PC-3 (cell line): Measurements from ENCODE around the gene SLC12A8.

Source experiments
- EZH2 ChIP-seq: fragments of 300-600 bp; sonication (generic); IDR thresholded peaks from one replicate; pipeline ENCODE4 v1.6.1; 2017; ENCODE audit warnings: antibody characterized with exemption, mild to moderate bottlenecking, low read length; ENCODE audit not compliant: unreplicated experiment
- TF ChIP-seq, protein P1 (sequence below): fragments of 300-600 bp; sonication (generic); conservative IDR thresholded peaks from 2 replicates; pipeline ENCODE4 v1.5.1; 2017; ENCODE audit warnings: antibody characterized with exemption, low read depth, mild to moderate bottlenecking, low read length

GRCh38 chr3:125161607-125162219 lies 50.8 kb downstream of the SLC12A8 start:
- TF ChIP-seq, protein P1, sequence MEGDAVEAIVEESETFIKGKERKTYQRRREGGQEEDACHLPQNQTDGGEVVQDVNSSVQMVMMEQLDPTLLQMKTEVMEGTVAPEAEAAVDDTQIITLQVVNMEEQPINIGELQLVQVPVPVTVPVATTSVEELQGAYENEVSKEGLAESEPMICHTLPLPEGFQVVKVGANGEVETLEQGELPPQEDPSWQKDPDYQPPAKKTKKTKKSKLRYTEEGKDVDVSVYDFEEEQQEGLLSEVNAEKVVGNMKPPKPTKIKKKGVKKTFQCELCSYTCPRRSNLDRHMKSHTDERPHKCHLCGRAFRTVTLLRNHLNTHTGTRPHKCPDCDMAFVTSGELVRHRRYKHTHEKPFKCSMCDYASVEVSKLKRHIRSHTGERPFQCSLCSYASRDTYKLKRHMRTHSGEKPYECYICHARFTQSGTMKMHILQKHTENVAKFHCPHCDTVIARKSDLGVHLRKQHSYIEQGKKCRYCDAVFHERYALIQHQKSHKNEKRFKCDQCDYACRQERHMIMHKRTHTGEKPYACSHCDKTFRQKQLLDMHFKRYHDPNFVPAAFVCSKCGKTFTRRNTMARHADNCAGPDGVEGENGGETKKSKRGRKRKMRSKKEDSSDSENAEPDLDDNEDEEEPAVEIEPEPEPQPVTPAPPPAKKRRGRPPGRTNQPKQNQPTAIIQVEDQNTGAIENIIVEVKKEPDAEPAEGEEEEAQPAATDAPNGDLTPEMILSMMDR, result no peak
- TF ChIP-seq EZH2, result no peak
